Stimulated activated CD4-positive, alpha-beta T cell treated with anti-CD3 and anti-CD28 coated beads, TNF-alpha, amount 100 ng/mL, for 4 hours (primary cell): ENCODE results near the gene CCDC102A.
A peak's percentile ranks its signal among the peaks of the same experiment; 100 is the strongest.

Source experiments
- DNase-seq, 3 experiments: peaks; one replicate each; pipeline ENCODE4 v3.0.0-alpha.2; 2020; ENCODE audit warnings: low read depth in 3 of 3

CCDC102A gene

DNA sequence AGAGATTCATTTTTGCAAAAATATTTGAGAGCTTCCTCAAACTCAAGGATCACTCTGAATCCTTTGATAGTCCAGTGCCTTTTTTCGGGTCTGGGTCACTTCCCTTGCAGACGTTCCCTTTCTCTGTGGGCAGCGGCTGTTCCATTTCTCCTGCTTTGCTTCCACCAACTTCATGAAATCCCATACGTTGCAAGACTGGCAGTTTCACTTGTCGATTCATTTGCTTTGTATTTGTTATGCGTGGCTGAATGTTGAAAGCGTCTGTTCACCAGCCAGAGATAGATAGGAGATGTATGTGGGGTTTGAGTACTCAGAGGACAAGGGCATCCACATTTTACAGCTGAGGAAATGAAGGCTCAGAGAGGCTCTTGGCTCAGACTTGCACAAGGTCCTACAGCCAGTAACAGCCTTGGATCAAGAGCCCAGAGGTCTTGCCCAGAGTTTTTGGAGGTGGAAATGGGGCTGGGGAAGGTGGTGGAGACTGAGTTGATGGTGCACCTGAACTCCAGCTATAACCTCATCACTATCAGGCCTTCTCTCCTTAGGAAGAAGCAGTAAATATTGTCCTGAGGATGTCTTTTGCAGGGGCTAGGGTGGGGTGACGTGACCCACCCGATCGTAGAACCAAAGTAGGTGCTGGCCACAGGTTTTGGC is 1.3 kb upstream of the CCDC102A start:
- no peak for DNase-seq

DNA sequence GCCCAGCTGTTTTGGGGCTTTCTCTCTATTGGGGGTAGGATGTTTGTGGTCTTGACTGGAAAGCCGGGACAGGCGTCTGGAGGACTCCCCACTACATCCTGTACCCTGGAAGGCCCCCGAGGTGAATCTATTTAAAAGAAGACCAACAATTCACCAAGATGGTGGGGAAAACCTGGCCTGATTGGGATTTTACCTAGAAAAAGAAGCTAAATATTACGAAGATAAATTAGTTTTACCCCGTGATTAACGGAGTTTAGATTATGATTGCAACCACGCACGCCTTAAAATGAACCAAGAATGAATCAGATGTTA is 779 bp upstream of the CCDC102A start:
- no peak for DNase-seq

GRCh38 chr16:57535680-57536305 is 578 bp downstream of the CCDC102A start:
- peak; percentile 85 to 91 (median 89) for DNase-seq

GRCh38 chr16:57534881-57535658 is 1.3 kb downstream of the CCDC102A start:
- no peak for DNase-seq

DNA sequence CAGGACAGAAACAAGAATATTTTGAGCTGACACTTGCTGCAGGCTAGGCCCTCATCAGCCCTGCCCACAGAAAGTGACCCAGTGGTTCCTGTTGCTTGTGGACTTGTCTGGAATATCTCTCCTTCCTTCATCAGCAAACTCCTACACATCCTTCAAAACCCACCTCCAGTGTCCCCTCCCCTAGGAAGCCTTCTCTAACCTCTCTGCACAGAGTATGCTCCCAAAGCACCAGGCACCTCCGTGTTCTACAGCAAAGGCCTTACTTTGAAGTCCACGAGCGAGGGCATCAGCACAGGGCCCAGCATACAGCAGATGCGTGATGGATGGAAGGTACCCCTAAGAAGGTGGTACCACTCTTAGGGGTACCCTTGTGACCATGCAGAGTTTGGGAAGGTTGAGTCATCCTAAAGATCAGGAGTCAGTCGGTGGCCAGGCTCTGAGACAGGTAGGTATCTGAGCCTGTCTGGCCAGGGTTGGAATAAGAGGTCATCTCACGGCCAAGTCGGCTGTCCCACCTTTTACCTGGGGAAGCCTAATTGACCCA is 2.0 kb downstream of the CCDC102A start:
- DNase-seq, result no peak

DNA sequence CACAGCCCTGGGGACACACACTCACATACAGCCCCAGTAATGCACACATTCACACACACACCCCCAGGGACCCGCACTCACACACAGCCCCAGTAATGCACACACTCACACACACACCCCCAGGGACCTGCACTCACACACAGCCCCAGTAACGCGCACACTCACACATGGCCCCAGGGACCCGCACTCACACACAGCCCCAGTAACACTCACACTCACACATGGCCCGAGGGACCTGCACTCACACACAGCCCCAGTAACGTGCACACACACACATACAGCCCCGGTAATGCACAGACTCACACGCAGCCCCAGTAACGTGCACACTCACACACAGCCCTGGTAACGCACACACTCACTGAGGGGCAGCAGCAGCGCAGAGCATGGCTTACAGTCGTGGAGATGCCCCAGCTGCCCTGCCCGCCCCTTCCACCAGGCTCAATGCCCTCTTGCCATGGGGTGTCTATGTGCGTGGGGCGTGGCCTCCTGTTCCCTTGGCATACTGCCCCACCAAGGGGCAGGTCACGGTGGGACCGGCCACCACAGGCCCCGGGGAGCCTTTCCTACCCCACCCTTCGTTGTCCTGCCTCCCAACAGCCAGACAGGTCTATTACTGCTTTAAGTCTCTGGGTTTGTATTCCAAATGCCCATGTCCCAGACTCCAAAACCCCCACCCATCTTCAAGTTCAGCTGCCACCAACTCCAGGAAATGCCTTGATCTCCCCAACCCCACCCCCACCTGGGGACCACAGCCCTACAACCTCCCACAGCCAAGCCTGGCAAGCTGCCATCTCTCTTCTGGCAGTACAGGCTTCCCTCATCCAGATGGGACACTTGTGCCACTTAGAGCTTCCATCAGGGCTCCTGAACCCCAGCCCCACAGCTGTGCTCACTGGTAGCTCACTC is 2.7 kb downstream of the CCDC102A start:
- no peak for DNase-seq

- no peak for DNase-seq
Observed at GRCh38 chr16:57532266-57532625, 4.1 kb downstream of the CCDC102A start.

DNA sequence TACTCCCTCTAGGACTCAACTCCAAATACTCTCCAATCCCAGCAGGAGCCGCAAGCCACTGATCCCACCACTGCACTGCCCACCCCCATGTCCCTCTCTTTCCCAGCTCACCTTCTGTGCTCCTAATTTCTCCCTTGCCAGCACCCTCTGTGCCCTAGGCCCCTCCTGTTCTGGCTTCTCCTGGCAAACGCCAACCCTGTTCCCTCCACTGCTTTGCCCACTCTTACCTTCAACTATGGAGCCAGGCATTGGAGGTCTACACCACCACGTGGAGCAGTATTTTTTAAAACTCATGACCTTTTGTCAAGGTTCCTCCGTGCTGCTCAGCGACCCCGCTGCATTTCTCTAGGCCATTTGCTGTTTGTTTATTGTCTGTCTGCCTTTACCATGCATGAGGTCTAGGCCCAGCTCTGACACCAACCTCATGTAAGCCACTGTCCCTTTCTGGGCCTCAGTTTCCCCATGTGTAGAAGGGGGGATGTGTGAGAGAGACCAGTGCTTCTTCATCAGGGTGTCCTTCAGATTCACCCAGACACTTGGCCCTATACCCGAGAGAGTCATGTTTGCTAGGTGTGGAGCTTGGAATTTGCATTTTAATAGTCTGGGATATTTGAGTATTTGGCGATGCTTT is 4.6 kb downstream of the CCDC102A start:
- no peak for DNase-seq

DNA sequence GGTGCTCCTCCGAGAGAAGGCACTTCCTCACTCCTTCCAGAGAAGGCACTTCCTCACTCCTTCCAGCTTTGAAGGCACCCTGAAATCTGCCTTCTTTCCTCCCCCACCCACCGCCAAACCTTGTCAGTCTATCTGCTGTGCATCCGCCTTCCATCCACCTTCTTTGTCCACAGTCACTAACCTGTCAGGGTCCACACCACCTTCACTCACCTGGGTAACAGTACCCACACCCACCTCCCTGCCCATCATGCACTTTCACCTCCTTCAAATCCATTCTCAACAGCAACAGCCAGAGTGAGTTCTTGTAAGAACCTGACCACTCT is 5.2 kb downstream of the CCDC102A start:
- DNase-seq, result no peak

DNA sequence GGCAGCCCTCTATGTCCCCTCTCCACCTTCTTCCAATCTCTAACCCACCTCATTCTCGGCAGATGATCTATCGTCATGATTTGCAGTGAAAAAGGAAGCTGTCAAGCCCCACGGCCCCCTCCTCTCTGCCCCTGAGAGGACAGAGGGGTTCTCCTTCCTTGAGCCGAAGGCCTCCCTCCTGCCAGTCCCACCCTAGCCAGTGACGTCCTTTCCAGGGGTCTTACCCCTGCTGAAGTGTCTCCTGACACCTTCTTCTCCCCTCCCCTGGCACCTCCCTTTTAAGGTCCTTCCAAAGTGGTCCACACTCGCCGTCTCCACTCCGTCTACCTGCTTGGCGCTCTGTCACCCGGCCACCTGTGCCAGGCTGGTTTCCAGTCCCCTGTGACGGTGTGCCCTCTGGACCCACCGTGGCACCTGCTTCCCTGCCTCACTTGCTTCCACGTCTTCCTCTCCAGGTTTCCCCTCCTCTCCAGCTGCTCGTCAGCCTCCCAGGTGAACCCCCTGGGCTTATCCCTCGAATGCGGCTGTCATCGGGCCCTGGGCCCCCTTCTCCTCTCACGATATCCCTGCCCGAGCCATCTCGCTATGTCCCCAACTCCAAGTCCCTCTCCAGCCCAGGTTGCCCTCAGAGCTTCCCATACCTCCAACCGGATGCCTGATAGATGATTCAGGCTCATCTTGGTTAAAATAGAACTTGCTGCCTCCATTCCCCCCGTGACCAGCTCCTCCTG is 5.7 kb downstream of the CCDC102A start:
- DNase-seq, result no peak

GRCh38 chr16:57530104-57530521 is 6.3 kb downstream of the CCDC102A start:
- peak in 2 of 3 experiments; percentile 59 to 67 for DNase-seq

DNA sequence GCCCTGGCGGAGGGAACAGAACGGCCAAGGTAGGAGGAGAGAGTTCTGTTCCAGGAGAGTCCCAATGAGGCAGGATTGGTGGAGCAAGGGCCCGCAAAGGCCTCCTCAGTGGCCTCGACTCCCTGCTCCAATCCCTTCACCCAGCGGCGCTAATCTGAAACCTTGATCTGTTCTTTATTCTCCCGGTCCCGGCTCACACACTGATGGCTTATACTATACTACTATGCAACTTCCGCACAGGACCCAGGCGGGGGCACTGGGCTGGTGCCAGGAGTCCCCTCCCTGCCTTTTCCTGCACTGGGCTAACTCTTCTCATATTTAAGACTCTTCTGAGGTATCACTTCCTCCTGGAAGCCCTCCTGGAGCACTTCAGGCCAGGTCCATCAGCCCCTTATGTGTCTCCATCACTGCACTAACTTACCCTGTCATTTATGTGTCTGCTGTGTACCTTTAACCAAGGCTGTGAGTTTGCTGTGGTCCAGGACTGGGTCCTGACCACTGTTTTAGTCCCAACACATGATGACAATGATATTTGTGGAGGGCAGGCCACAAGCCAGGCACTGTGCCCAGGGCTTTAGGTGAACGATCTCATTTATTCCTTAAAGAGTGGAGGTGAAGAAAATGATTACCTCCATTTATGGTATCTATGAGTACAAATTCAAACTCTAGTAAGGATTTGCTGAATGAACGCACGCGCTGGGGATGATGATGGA is 6.8 kb downstream of the CCDC102A start:
- DNase-seq, result no peak

DNA sequence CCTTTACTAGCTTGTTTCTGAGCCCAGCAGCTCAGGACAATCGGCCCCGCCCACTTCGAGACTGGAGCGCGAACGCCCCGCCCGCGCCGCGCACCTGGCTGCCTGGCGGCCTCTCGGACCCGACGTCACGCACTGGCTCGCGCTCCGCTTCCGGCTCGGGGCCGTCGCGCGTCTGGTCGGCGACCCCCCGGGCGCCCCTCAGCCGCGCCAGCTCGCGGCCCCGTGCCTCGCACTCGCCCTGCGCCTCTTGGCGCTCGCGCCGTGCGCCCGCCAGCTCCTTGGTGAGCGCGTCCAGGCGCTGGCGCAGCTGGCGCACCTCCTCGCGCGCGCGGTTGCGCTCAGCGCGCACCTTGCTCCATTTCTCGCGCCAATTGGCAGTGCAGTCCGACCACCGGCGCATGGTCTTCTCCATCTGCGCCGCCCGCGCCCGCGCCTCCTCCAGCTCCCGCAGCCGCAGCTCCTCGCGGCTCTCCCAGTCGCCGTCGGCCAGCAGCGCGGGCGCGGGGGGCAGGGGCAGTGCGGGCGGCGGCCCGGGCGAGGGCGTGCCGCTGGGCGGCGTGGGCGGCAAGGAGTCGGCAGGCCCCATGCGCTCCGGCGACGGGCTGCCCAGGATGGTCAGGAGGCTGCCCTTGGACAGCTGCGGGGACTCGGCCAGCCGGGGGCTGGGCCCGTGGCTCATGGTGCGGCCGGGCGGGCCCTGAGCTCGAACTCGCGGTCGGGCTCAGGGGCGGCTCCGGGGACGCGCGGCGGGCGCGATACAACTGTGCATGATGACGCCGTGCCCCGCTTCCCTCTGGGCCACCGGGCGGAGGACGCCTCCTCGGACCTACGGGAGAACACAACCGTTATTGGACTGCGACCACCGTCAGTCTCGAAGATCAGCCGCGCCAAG is 7.6 kb downstream of the CCDC102A start:
- DNase-seq, result no peak

- no peak for DNase-seq
Observed at GRCh38 chr16:57527610-57528360, 8.6 kb downstream of the CCDC102A start.

GRCh38 chr16:57527027-57527426 is 9.3 kb downstream of the CCDC102A start:
- no peak for DNase-seq

DNA sequence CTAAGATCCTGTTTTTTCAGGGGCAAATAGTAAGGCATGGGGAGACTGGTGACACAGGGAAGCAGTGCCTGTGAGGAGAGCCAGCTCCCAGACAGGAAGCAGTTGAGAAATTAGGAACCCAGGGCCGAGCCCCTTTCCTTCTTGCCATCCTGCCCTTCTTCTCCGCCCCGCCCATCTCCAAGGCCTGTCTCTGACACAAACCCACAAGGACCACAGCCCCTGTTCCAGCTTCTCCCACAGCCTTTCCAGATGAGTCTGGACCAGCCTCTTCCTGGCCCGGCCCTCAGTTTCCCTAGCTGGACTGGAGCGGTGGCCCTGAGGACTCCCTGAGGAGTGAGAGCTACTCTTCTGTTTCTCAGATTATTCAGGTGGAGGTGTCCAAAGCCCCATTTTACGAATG is 9.9 kb downstream of the CCDC102A start:
- DNase-seq, result no peak

DNA sequence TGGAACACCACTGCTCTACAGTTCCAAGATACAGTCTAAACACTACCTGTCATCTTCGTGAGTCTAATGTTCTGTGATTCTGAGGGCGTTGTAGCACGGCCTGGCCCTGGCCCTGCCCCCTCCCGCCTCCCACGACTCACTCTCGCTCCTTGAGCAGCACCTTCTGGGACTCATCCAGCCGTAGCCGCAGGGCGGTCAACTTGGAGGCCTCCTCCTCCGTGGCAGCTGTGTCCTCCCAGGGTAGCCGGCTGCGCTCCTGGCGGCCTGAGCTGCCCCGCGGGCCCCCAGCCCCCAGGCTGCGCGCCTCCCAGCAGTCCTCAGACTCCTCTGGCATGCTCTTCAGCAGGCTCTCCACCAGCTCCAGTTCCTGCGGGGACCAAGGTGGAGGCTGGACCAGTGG is 10.6 kb downstream of the CCDC102A start:
- DNase-seq, result no peak

DNA sequence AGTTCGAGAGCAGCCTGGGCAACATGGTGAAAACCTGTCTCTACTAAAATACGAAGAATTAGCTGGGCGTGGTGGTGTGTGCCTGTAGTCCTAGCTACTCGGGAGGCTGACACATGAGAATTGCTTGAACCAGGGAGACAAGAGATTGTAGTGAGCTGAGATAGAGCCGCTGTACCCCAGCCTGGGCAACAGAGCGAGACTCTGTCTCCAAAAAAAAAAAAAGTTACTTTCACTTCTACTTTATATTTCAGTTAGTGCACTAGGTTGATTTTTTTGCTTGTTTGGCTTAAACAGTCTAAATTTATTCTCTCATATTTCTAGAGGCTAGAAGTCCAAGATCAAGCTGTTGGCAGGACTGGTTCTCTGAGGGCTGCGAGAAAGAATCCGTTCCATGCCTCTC is 13.4 kb downstream of the CCDC102A start:
- no peak for DNase-seq
